CD4-positive, alpha-beta T cell treated with Interferon gamma for 1 hour (primary cell): Measurements from ENCODE around the gene SATL1.
A peak's percentile ranks its signal among the peaks of the same experiment; 100 is the strongest.
"Not testable (repeated sequence)": the region's sequence is repeated elsewhere in the genome, so short reads cannot be mapped to it uniquely, and the experiment has no call there.

Source experiments
- DNase-seq: peaks from one replicate; pipeline ENCODE4 v3.0.0-alpha.2; 2020

SATL1 gene, protein sequence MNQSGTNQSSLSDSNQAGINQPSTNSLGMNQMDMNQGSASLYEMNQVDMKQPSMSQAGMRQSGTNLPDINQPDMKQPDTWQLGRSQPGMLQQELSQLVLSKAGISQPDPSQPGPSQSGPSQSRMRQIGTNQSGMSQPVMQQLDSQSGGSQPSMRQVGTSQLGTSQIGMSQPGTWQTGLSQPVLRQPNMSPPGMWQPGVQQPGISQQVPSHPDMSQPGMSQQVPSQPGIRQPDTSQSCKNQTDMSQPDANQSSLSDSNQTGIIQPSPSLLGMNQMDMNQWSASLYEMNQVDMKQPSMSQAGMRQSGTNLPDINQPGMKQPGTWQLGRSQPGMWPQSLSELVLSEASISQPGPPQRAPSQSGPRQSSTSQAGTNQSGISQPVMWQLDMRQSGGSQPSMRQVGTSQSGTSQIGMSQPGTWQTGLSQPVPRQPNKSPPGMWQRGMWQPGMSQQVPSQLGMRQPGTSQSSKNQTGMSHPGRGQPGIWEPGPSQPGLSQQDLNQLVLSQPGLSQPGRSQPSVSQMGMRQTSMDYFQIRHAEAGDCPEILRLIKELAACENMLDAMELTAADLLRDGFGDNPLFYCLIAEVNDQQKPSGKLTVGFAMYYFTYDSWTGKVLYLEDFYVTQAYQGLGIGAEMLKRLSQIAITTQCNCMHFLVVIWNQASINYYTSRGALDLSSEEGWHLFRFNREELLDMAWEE

DNA sequence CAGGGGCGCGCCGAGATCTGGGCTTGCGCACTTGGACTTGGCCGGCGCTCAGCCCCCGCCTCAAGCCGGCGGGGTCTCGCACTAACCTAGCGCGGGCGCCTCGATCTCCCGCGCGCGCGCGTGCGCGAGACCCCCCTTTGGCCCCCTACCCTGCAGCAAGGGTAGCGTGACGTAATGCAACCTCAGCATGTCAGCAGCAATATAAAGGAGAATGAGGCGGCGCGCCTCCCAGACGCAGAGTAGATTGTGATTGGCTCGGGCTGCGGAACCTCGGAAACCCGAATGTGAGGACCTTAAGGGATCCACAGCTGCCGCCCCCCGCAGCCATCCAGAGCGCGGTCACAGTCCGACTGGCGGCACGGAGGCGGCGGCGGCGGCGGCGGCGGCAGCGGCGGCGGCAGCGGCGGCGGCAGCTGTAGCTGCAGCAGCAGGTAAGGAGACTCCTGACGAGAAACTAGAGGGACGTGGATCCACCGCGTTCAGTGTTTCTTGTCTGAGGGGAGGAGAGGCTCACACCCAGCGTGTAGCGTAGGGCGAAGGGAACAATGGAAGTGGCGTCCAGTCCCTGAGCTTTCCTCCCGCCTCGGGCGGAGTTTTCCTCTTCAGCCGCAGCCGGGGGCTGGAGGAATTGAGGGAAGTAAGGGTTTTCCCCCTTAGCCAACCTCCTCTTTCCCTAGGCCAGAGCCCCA lies at the start of gene SATL1, which contains the start of gene ZNF711:
SATL1 (minus strand) TSS at position 19 of the 689 bp plus-strand sequence. CDS start 134,811 bp downstream, outside the sequence.
ZNF711 (plus strand) TSS at position 231 of the 689 bp plus-strand sequence. CDS start 3,582 bp downstream, outside the sequence.
- DNase-seq, result peak; percentile 46

DNA sequence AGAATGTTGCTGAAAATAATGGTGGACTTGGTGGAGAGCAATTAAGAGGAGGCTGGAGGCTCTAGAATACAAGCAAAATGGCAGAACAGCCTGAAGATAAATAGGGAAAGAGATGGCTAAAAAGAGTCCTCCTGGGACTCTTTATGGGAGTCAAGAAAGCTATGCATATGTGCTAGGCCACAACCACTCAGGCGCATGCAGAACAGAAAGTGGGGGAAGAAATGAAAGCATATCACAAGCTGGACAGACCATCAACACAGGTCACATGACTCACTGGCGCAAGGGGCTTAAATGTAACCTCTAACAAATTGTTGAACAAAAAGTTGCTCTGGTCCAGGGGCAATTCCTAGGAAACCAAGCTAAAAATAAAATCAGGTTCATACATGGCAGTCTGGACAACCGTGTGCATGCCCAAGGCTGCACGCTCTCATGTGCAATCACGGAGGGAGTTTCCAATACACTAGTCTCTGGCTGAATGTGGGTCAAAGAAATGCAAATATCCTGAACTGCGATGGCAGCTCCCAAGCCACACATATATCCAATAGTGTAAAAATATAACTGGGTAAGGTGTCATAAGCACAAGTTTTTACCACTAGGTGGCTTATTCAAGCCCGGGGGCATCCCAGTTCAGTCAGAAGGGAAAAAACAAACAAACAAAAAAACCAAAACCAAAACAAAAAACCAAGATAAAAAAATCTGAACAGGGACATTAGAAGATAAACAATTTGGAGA lies 45.6 kb upstream of the SATL1 start:
- DNase-seq, result no peak

DNA sequence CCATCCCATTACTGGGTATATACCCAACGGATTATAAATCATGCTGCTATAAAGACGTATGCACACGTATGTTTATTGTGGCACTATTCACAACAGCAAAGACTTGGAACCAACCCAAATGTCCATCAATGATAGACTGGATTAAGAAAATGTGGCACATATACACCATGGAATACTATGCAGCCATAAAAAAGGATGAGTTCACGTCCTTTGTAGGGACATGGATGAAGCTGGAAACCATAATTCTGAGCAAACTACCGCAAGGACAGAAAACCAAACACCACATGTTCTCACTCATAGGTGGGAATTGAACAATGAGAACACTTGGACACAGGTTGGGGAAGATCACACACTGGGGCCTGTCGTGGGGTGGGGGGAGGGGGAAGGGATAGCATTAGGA lies 41.7 kb upstream of the SATL1 start:
- DNase-seq, result not testable (repeated sequence)

DNA sequence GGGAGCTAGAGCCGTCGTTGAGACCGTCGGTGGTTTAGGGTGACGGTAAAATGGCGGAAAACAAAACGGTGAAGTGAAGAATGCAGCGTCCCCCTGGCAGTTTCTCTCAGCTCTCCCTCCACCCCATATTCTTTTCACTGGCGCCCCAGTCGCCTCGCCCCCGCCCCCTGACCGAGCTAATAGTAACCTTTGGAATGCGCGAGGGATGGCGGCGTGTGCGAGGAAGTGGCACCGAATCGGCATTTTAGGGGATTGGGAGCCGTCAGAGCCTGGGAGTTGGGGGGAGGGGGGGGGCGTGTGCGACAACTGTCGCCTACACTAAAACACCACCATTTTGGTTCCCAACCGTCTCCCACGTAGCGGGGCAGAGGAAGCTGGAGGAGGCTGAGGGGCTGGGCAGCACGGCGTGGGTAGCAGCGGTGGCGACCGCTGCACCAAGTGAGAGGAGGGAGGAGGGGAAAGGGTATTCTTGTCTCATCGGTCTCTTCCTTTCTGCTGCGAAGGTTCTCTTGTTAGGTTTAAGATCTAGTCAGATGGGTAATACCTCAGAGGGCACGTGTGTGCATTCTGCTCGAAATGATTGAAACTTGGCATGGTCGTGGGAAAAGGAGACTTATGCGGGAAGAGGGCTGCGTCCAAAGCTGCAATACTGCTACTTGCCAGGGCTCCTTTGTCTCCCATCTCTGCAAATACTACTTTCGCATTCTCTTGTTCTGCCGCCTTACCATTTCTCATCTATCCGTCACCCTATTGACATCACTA lies 1.1 kb upstream of the SATL1 start:
- no peak for DNase-seq

DNA sequence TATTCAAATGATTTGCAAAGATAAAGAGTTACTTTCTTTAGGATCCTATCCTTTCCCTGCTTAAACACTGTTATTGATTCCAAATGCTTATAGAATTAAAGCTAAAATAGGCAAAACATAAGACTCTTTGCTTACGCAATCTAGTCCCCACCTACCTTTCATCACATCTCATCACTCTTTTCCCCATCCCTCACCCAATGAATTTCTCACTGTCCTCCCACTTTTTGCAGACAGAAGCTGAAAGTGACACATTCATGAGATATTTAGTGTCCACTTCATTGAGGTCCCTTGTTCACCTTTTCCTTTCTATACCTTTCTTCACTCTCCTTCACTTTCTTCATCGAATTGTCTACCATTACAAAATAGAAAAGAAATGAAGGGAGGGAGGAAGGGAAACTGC lies 424 bp downstream of the SATL1 start:
- no peak for DNase-seq

DNA sequence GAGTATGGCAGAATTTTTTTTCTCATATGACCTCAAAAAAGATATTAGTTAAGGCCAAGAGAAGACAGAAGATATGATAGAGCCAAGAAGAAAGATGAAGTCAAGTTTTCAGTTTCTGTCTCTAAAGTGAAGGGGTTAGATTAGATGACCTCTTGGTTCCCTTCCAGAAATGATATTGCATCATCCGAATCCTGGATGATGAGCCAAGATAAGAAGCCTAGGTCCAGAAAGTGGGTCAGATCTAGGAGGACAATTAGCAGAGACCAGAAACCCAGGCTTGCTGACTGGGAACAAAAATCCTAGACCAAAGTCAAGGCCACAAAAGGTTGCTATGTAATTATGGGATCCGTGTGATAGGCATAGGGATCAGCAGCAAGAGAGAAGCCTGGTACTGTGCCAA lies 20.2 kb downstream of the SATL1 start:
- DNase-seq, result no peak

DNA sequence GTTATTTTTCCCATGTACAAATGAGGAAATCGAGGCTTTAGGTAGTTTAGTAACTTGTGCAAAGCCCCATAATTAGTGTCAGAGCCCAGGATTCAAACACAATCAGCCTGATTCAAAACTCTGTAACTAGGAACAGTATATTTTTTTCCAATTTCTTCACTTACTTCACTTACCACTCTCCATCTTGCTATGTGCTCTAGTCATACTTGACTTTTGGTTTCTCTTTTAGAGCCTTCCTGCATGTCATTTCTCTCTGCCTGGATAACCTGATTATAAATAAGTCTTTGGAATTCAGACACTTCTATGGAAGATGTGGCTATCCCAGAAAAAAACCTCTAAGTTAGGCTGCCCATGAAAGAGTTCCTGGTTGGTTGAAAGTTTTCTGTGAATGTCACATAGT lies 22.2 kb downstream of the SATL1 start:
- DNase-seq, result no peak

DNA sequence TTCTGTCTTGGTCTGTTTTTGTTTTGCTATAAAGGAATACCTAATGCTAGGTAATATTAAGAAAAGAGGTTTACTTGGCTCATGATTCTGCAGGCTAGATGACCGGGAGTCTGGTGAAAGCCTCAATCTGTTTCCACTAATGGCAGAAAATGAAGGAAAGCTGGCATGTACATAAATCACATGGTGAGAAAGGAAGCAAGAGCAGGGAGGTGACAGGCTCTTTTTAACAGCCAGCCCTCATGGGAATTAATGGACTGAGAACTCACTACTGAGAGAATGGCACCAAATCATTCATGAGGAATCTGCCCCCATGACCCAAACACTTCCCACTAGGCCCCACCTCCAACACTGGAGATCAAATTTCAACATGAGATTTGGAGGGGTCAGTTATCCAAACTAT lies 27.6 kb downstream of the SATL1 start:
- no peak for DNase-seq

DNA sequence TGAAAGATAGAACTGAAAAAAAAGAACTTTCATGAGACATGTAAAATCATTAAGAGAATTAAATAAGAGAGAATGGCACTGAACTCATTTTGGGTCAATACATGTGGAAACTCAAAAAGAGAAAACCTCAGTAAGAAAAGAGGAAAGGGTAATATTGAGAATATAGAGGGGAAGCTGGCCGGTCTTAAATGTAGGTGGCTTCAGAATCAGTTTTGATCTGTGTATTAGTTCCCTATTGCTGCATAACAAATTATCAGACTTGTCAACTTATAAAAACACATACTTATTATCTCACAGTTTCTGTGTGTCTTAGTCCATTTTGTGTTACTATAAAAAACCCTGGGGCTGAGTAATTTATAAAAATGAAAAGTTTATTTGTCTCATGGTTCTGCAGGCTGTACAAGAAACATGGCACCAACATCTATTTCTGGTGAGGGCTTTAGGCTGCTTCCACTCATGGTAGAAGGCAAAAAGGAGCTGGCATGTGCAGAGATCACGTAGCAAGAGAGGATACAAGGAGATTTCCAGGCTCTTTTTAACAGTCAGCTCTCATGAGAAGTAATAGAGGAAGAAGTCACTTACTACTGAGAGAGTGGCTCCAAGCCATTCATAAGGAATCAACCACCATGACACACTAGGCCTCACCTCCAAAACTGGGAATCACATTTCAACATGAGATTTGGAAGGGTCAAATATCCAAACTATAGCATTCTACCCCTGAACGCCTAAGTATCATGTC lies 29.6 kb downstream of the SATL1 start:
- no peak for DNase-seq

DNA sequence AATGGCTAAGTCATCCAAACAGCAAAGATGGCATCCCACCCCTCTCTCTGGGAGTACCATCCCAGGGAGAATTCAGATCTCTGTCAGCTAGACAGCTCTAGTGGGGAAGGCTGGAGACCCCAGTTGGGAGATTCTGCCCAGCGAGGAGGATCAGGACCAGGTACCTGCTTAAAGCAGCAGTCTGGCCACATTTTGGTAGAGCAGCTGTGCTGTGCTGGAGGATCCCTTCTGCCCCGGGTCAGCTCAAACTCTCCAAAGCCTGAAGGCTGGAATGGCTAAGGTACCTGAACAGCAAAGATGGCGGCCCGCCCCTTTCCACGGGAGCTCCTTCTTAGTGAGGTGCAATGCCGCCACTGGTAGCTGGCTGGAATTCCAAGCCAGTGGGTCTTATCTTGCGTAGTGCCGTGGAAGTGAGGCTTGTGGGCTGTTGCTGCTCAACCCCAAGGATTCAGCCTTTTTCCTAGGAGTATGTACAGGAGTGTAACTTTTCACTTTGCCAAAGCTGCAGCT lies 40.1 kb downstream of the SATL1 start:
- DNase-seq, result no peak

DNA sequence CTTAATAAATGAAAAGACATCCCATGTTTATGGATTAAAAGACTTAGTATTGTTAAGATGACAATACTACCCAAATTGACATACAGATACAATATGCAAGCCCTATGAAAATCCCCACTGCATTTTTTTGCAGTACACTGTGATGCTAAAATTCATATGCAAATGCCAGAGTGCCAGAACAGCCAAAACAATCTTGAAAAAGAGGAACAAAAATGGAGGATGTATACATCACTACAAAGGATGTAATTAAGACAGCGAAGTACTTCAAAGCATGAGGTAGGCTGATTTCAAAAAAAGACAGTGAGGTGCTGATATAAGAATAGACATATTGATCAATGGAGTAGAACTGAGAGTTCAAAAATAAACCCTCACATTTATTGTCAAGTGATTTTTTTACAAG lies 47.3 kb downstream of the SATL1 start:
- DNase-seq, result no peak

DNA sequence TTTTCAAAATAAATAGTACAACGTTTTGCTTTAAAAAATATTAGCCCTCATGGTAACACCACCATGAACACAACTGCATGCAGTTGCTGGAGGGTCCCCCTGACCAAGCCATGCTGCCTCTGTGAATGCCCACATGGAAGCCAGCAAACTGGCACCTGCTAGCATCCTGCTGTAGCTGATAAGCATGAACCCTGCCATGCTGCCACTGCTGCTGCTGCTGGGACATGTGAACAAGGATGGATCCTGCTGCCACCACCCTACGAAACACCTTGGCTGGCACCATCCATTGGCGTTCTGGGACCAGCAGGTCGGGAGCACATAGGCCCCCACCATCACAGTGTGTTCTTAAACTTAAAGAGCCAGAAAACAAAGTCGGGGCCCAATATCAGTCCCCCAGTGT lies 83.9 kb downstream of the SATL1 start:
- no peak for DNase-seq

DNA sequence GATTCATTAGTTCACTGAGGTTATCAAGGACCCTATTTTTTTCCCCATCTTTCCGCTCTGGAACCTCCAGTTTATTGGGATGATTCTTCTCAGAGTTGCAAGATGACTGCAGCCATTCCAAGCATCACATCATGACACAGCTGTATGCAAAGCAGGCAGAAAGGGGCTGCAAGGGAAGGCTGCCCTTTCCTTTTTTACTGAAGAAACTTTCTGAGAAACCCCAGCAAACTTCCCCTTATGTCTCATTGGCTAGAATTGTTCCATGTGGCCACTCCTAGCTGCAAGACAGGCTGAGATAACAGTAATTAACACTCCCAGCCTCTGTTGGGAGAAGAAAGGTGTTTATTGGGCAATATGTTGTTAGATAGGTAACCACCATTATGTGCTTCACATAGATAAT lies 102.6 kb downstream of the SATL1 start:
- no peak for DNase-seq

DNA sequence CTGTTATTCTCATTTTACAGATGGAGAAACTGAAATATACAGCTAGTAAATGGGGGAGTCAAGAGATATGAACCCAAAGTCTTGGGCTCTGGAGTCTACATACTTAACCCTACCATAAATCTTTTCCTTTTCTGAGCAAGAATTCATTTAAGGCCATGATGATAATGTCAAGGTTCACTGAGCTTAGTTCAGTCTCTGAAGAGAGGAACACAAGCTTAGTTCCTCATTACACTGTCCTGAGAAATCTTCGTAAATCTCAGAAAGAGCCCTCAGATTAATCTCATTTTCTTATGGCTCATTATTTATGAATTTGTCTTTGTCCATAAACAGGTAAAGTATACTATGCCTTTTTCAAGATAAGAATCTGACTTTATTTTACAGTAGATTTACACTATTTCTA lies 104.2 kb downstream of the SATL1 start:
- DNase-seq, result no peak

DNA sequence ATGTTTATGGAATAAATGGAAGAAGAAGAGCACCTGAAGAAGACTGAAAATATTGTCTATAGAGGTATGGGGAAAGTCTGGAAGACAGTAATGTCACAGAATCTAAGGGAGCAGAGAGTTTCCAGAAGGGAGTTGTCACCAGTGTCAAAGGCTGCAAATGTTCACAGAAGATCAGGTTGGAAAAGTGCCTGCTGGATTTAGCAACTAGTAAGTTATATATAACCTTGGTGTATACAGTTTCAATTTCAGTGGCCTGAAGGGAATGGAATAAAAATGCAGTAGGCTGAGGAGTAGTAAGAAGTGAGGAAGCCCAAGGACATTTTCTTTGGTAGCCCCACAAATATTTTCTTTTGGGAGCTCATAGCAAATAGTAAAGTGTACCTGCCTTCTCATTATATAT lies 107.2 kb downstream of the SATL1 start:
- DNase-seq, result no peak

DNA sequence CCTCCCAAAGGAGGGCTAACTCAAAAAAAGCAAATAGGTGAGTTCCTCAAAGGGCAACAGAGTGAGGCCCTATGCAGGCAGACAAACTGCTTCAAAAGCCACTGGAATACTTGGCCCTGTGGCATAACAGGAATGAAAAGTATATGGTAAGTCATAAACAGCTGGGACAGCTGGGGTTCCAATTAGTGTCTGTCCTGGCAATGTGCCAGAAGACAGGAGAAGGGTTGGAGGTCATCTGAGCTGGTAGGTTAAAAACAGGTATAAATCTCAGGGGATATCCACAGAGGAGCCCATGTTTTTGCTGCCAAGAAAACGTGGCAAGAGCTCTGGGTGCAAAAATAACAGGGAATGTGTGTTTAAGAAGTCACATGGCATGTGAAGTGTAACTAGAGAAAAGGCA lies 128.3 kb downstream of the SATL1 start:
- no peak for DNase-seq

DNA sequence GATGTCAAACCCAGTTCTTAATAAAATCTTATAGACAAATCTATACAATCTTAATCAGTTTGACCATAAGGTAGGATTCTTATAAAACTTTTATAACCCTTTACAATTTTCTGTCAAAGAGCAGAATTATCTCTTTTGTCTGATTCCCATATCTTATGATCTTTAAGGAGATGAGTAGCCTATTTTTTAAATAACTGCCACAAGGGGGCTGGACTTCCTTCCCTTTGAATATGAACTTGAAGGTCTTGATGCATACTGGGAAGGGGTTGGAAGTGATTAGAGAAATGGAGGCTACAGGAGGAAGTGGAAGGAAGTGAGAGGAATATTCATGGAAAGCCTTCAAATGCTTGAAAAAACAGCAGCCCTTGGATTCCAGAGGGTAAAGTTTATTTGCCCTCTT lies 128.8 kb downstream of the SATL1 start:
- DNase-seq, result no peak

DNA sequence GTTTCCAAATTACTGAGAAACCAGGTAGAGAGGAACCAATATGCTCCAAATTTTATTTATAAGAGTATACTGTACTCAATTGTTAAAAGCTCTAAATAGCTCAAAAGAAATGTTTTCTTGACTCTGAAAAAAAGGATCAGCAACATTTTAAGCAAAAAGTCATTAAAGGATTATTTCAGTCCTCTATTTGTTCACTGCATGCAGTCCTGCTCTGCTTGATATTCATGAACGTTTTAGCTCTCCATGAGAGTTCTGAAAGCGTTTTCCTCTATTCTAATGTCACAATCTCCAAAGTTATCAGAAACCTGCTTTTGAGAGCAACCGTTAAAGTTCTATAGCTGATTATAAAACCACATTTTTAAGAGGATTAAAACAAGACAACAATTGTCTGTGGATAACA lies 129.4 kb downstream of the SATL1 start:
- no peak for DNase-seq

DNA sequence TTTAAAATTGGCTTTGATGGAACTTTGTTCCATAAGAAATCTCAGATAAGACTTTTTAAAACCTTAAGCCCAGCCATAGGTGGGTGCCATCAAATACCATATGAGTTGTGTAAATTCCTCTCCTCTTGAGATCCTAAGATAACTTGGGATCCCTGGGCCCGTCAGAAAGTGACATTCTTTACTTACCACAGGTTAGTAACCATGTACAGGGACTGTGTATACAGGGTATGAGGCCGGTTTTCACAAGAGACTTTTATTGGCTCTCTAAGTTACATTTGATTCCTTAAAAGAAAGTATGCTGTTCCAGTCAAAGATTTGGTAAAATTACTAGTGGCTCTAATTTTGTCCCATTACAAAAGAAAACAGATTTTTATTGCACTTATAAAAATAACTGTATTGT lies 129.8 kb downstream of the SATL1 start:
- DNase-seq, result no peak

DNA sequence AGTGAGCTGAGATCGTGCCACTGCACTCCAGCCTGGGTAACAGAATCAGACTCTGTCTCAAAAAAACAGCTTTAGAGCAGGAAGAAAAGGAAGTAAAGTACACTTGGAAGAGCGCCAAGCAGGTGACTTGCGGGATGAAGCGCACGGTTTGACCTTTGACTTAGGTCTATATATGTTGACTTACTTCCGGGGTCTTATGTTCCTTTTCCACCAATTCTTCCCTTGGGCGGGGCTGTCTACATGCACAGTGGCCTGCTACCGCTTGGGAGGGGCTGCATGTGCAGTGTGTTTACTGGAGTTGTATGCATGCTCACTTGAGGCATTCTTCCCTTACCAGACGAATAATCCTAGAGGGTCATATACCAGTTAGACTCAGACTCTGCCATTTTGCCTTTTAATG lies 131.3 kb downstream of the SATL1 start:
- no peak for DNase-seq

DNA sequence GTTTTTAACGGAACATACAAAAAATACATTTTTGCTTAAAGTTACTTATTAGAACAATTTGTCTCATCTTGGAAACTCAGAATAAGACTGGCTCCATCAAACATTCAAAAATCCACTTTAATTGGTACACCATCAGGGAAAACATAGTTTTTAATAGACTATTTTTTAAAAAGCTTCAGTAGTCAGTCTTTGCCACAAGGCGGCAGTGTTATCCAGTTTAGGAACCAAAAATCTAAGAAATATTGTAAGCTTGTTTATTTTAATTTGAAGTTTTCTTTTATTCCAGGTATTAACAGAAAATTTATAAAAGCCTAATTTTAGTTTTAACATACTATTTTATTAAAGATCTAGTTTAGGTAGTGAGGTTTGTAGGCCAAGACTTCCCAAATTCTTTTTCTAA lies 132.2 kb downstream of the SATL1 start:
- DNase-seq, result no peak
